Measurements from ENCODE around the gene TENT4B.

DNA sequence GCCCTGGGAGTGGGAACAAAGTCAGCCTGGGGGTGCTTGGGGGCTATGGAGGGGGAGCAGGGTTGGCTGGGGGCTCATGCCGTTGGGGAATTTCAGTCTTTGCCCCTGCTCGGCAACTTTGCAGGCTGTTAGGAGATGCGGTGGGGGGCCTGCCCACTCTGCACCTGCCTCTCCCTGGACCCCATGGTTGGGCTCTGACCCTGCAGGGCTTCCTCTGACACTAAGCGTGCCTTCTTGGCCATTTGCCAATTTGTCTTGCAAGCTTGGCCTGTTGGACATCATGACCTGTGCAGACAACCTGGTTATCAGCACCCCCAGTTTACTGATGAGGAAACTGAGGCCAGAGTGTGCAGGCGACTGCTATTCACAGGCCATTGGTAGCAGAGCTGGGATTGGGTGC is 127.8 kb downstream of the TENT4B start:
- TF ChIP-seq MAFK (IDR thresholded peaks at IDR 0.05; ENCODE audit: partially characterized antibody) (no peak), POLR2A (IDR thresholded peaks at IDR 0.05; ENCODE audit: low read length) (no peak), RAD21 (conservative IDR thresholded peaks at IDR 0.05 in 1 of 2, IDR thresholded peaks at IDR 0.05 in 1 of 2) (no peak), CHD4 (IDR thresholded peaks at IDR 0.05; ENCODE audit: borderline replicate concordance) (no peak)
- TF ChIP-seq, protein P1, sequence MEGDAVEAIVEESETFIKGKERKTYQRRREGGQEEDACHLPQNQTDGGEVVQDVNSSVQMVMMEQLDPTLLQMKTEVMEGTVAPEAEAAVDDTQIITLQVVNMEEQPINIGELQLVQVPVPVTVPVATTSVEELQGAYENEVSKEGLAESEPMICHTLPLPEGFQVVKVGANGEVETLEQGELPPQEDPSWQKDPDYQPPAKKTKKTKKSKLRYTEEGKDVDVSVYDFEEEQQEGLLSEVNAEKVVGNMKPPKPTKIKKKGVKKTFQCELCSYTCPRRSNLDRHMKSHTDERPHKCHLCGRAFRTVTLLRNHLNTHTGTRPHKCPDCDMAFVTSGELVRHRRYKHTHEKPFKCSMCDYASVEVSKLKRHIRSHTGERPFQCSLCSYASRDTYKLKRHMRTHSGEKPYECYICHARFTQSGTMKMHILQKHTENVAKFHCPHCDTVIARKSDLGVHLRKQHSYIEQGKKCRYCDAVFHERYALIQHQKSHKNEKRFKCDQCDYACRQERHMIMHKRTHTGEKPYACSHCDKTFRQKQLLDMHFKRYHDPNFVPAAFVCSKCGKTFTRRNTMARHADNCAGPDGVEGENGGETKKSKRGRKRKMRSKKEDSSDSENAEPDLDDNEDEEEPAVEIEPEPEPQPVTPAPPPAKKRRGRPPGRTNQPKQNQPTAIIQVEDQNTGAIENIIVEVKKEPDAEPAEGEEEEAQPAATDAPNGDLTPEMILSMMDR (IDR thresholded peaks at IDR 0.05): no peak

Data from A549 (cell line).